ENCODE measurements around the gene NPC1L1. TPM values are rescaled to one million over a fixed set of nuclear protein-coding genes. Genes with fewer than 3 reads are reported as not detected.
"Not testable (repeated sequence)": the region's sequence is repeated elsewhere in the genome, so short reads cannot be mapped to it uniquely, and the experiment has no call there.

NPC1L1 gene
- total RNA-seq, 1 donor, result not detected

DNA sequence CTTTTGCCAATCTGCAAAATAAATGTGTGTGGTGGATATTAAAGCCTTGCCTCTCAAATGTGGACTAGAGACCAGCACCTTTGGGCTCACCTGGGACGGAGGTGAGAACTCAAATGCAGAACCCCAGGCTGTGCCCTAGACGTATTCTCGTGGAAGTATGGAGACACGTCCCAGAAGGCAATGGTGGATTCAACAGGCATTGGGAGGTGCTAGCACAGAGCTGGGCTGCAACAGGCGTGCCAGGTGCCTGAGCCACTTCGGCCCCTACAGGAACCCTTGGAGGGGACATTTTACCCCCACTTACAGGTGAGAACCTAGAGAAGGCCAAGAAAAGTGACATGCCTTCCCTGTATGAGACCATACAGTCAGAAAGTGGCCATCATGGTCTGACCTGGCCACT, 20.4 kb upstream of the NPC1L1 start:
- no peak for DNase-seq (ENCODE audit: insufficient read length, low spot score, missing footprints)
- Histone ChIP-seq H3K4me1 (ENCODE audit: insufficient read depth, low read length) (peaks cover 3% of the 10 kb centered on the region), H3K4me2 (ENCODE audit: insufficient read depth, low read length) (no peak overlapping the region), H3K4me3 (ENCODE audit: insufficient read depth, low read length) (no peak overlapping the region), H2AFZ (ENCODE audit: low read length) (no peak overlapping the region), H4K20me1 (ENCODE audit: insufficient read depth, low read length) (peaks cover 16% of the 10 kb centered on the region), H3K79me2 (ENCODE audit: insufficient read depth, low read length) (no peaks in the 10 kb centered on the region), H3K27me3 (ENCODE audit: insufficient read depth, low read length) (no peaks in the 10 kb centered on the region), H3K36me3 (ENCODE audit: insufficient read depth, low read length) (peaks cover 21% of the 10 kb centered on the region), H3K9me3 (ENCODE audit: low read depth, low read length) (no peaks in the 10 kb centered on the region), H3K27ac (ENCODE audit: low read depth, low read length) (no peak overlapping the region)
- TF ChIP-seq, protein P1, sequence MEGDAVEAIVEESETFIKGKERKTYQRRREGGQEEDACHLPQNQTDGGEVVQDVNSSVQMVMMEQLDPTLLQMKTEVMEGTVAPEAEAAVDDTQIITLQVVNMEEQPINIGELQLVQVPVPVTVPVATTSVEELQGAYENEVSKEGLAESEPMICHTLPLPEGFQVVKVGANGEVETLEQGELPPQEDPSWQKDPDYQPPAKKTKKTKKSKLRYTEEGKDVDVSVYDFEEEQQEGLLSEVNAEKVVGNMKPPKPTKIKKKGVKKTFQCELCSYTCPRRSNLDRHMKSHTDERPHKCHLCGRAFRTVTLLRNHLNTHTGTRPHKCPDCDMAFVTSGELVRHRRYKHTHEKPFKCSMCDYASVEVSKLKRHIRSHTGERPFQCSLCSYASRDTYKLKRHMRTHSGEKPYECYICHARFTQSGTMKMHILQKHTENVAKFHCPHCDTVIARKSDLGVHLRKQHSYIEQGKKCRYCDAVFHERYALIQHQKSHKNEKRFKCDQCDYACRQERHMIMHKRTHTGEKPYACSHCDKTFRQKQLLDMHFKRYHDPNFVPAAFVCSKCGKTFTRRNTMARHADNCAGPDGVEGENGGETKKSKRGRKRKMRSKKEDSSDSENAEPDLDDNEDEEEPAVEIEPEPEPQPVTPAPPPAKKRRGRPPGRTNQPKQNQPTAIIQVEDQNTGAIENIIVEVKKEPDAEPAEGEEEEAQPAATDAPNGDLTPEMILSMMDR (IDR thresholded peaks at IDR 0.05; ENCODE audit: extremely low read depth, low read depth, low read length), result no peak

DNA sequence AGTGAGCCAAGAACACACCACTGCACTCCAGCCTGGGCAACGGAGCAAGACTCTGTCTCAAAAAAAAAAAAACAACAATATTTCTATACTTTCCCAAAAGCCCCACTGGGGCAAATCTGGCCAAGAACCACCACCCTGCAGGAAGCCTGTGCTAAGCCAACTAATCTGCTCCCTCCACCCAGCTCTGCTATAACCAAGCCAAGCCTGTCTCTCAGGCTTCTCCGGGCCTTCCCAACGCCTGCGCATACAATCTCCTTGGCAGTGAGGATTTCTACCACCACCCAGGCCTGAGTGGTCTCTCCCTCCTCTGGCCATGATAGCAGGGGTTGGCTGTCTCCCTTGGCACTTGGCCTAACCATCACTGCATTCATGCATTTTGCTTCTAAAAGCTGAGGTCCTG, 18.4 kb upstream of the NPC1L1 start:
- peaks cover 3% of the 10 kb centered on the region for H4K20me1 ChIP-seq (ENCODE audit: insufficient read depth, low read length)
- H3K79me2 ChIP-seq (ENCODE audit: insufficient read depth, low read length), result no peaks in the 10 kb centered on the region
- no peak overlapping the region for H3K4me3 ChIP-seq (ENCODE audit: insufficient read depth, low read length)
- H3K4me1 ChIP-seq (ENCODE audit: insufficient read depth, low read length), result peaks cover 3% of the 10 kb centered on the region
- no peaks in the 10 kb centered on the region for H3K27me3 ChIP-seq (ENCODE audit: insufficient read depth, low read length)
- H3K36me3 ChIP-seq (ENCODE audit: insufficient read depth, low read length), result peaks cover 4% of the 10 kb centered on the region
- DNase-seq (ENCODE audit: insufficient read length, low spot score, missing footprints), result no peak
- H3K27ac ChIP-seq (ENCODE audit: low read depth, low read length), result no peak overlapping the region
- no peak overlapping the region for H2AFZ ChIP-seq (ENCODE audit: low read length)
- no peak overlapping the region for H3K4me2 ChIP-seq (ENCODE audit: insufficient read depth, low read length)
- TF ChIP-seq, protein P1 (IDR thresholded peaks at IDR 0.05; ENCODE audit: extremely low read depth, low read depth, low read length), result no peak
- no peaks in the 10 kb centered on the region for H3K9me3 ChIP-seq (ENCODE audit: low read depth, low read length)

DNA sequence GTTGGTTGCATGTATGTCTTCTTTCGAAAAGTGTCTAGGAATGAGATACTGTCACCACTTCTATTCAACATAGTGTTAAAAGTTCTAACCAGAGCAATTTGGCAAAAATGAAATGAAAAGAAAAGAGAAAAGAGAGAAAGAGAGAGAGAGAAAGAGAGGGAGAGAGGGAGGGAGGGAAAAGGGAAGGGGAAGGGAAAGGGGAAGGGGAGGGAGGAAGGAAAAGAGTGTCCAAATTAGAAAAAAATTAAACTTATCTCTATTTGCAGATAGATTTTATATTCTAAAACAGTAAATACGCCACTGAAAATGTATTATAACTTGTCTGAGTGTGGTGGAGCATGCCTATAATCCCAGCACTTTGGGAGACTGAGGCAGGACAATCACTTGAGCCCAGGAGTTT, 16.4 kb upstream of the NPC1L1 start:
- TF ChIP-seq, protein P1 (IDR thresholded peaks at IDR 0.05; ENCODE audit: extremely low read depth, low read depth, low read length), result no peak
- no peak for DNase-seq (ENCODE audit: insufficient read length, low spot score, missing footprints)
- H3K9me3 ChIP-seq (ENCODE audit: low read depth, low read length), result no peaks in the 10 kb centered on the region
- H3K79me2 ChIP-seq (ENCODE audit: insufficient read depth, low read length), result no peaks in the 10 kb centered on the region
- no peak overlapping the region for H2AFZ ChIP-seq (ENCODE audit: low read length)
- no peak overlapping the region for H3K4me3 ChIP-seq (ENCODE audit: insufficient read depth, low read length)
- H3K4me1 ChIP-seq (ENCODE audit: insufficient read depth, low read length), result peaks cover 3% of the 10 kb centered on the region
- no peak overlapping the region for H3K4me2 ChIP-seq (ENCODE audit: insufficient read depth, low read length)
- H3K27me3 ChIP-seq (ENCODE audit: insufficient read depth, low read length), result no peaks in the 10 kb centered on the region
- no peak overlapping the region for H3K27ac ChIP-seq (ENCODE audit: low read depth, low read length)
- no peaks in the 10 kb centered on the region for H4K20me1 ChIP-seq (ENCODE audit: insufficient read depth, low read length)
- no peaks in the 10 kb centered on the region for H3K36me3 ChIP-seq (ENCODE audit: insufficient read depth, low read length)

DNA sequence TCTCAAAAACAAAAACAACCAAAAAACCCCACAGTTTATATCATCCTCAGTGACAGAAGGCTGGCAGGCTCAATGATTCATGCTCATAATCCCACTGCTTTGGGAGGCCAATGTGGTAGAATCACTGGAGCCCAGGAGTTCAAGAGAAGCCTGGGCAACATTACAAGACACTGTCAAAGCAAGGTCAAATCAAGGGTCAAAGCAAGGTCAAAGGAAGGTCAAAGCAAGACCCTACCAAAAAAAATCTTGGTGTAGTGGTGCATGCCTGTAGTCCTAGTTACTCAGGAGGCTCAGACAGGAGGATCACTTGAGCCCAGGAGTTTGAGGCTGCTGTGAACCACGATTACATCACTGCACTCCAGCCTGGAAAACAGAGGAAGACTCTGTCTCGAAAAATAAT, 14.2 kb upstream of the NPC1L1 start:
- H3K4me2 ChIP-seq (ENCODE audit: insufficient read depth, low read length), result no peak overlapping the region
- no peaks in the 10 kb centered on the region for H3K79me2 ChIP-seq (ENCODE audit: insufficient read depth, low read length)

DNA sequence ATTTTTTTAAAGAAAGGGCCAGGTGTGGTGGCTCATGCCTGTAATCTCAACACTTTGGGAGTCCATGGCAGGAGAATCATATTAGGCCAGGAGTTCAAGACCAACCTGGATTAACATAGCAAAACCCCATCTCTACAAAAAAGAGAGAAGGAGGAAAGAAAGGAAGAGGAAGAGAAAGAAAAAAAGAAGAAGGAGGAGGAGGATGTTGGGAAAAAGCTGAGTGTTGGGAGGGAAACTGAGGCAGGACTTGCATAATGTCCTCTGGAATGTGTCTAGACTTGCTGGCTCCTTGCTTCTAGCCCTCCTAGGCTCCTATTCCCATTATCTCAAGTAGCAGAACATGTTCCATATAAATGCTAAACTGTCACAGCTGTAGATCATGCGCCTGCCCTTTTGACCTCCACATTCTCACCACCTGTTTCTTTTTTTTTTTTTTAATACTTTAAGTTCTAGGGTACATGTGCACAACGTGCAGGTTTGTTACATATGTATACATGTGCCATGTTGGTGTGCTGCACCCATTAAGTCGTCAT, 11.4 kb upstream of the NPC1L1 start:
- H3K36me3 ChIP-seq (ENCODE audit: insufficient read depth, low read length); H3K4me3 ChIP-seq (ENCODE audit: insufficient read depth, low read length); H3K79me2 ChIP-seq (ENCODE audit: insufficient read depth, low read length); H3K4me1 ChIP-seq (ENCODE audit: insufficient read depth, low read length); H2AFZ ChIP-seq (ENCODE audit: low read length); H3K9me3 ChIP-seq (ENCODE audit: low read depth, low read length); H3K4me2 ChIP-seq (ENCODE audit: insufficient read depth, low read length); H3K27ac ChIP-seq (ENCODE audit: low read depth, low read length); H4K20me1 ChIP-seq (ENCODE audit: insufficient read depth, low read length); DNase-seq (ENCODE audit: insufficient read length, low spot score, missing footprints): not testable (repeated sequence)
- peaks cover 13% of the 10 kb centered on the region for H3K27me3 ChIP-seq (ENCODE audit: insufficient read depth, low read length)

More for the DNA sequence above, 14.2 kb upstream of the NPC1L1 start:
- H3K4me1 ChIP-seq (ENCODE audit: insufficient read depth, low read length), result no peaks in the 10 kb centered on the region
- no peak for DNase-seq (ENCODE audit: insufficient read length, low spot score, missing footprints)
- TF ChIP-seq, protein P1 (IDR thresholded peaks at IDR 0.05; ENCODE audit: extremely low read depth, low read depth, low read length), result no peak
- H4K20me1 ChIP-seq (ENCODE audit: insufficient read depth, low read length), result no peaks in the 10 kb centered on the region
- no peaks in the 10 kb centered on the region for H3K9me3 ChIP-seq (ENCODE audit: low read depth, low read length)
- H2AFZ ChIP-seq (ENCODE audit: low read length), result no peak overlapping the region
- peaks cover 2% of the 10 kb centered on the region for H3K27me3 ChIP-seq (ENCODE audit: insufficient read depth, low read length)
- no peaks in the 10 kb centered on the region for H3K36me3 ChIP-seq (ENCODE audit: insufficient read depth, low read length)
- no peak overlapping the region for H3K27ac ChIP-seq (ENCODE audit: low read depth, low read length)
- H3K4me3 ChIP-seq (ENCODE audit: insufficient read depth, low read length), result no peak overlapping the region

All from osteoblast (primary cell).